ENCODE measurements around the gene IL11. TPM values are rescaled to one million over a fixed set of nuclear protein-coding genes. Genes with fewer than 3 reads are reported as not detected.
A peak's percentile ranks its signal among the peaks of the same experiment; 100 is the strongest.

The IL11 gene
- total and polyA plus RNA-seq, 2 of the 13 experiments (the other 11 are each of a cell fraction or from before 2014, with no cell fraction given), result 2.5 to 2.9 TPM

GRCh38 chr19:55385724-55386492, 15.6 kb upstream of the IL11 start, which contains the start of gene RPL28 (continued):
- TF ChIP-seq GMEB2 (CRISPR knock-in tag; IDR thresholded peaks at IDR 0.05; ENCODE audit: low read depth) (no peak), PRMT3 (CRISPR knock-in tag; IDR thresholded peaks at IDR 0.05; ENCODE audit: borderline replicate concordance, low read depth) (no peak), HBP1 (CRISPR knock-in tag; IDR thresholded peaks at IDR 0.05; ENCODE audit: low read depth) (peak; percentile 88; the same call in 1 of the 2 replicates), ZSCAN30 (CRISPR knock-in tag; IDR thresholded peaks at IDR 0.05) (no peak), SOX13 (IDR thresholded peaks at IDR 0.05) (no peak), SOX13 (CRISPR knock-in tag; conservative IDR thresholded peaks at IDR 0.05 in 1 of 2, IDR thresholded peaks at IDR 0.05 in 1 of 2) (0 out of 4 replicates have a peak, but pooled peaks of 1 of the 2 experiments have one; percentile 48), REXO4 (CRISPR knock-in tag; IDR thresholded peaks at IDR 0.05; ENCODE audit: borderline replicate concordance) (no peak), GFI1 (CRISPR knock-in tag; IDR thresholded peaks at IDR 0.05; ENCODE audit: borderline replicate concordance) (no peak), SP1 (IDR thresholded peaks at IDR 0.05) (no peak), SP1 (CRISPR knock-in tag; IDR thresholded peaks at IDR 0.05) (peak; percentile 77), TIGD3 (CRISPR knock-in tag; IDR thresholded peaks at IDR 0.05; ENCODE audit: borderline replicate concordance) (peak; percentile 62; the same call in 1 of the 2 replicates), PHF21A (CRISPR knock-in tag; IDR thresholded peaks at IDR 0.05) (no peak; the same call in none of the 2 replicates), ZNF766 (CRISPR knock-in tag; IDR thresholded peaks at IDR 0.05; ENCODE audit: borderline replicate concordance) (peak; percentile 70; the same call in 1 of the 2 replicates), ZNF253 (CRISPR knock-in tag; IDR thresholded peaks at IDR 0.05; ENCODE audit: borderline replicate concordance) (peak; percentile 68; the same call in 1 of the 2 replicates), SNAPC4 (CRISPR knock-in tag; IDR thresholded peaks at IDR 0.05) (peak; percentile 82)
- TF ChIP-seq, protein P1, sequence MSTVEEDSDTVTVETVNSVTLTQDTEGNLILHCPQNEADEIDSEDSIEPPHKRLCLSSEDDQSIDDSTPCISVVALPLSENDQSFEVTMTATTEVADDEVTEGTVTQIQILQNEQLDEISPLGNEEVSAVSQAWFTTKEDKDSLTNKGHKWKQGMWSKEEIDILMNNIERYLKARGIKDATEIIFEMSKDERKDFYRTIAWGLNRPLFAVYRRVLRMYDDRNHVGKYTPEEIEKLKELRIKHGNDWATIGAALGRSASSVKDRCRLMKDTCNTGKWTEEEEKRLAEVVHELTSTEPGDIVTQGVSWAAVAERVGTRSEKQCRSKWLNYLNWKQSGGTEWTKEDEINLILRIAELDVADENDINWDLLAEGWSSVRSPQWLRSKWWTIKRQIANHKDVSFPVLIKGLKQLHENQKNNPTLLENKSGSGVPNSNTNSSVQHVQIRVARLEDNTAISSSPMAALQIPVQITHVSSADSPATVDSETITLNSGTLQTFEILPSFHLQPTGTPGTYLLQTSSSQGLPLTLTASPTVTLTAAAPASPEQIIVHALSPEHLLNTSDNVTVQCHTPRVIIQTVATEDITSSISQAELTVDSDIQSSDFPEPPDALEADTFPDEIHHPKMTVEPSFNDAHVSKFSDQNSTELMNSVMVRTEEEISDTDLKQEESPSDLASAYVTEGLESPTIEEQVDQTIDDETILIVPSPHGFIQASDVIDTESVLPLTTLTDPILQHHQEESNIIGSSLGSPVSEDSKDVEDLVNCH (CRISPR knock-in tag; IDR thresholded peaks at IDR 0.05), result 0 out of 2 replicates have a peak, but pooled peaks have one; percentile 24
